IMR-90 (cell line): ENCODE data around the gene CPB2. TPM values are rescaled to one million over a fixed set of nuclear protein-coding genes. Genes with fewer than 3 reads are reported as not detected.

ENCODE experiments used
- ATAC-seq: fragments of 200-7000 bp; cut with Tn5 transposase; 2 replicates; pipeline ENCODE4 v1.9.1; 2020; ENCODE audit warnings: low read depth, mild to moderate bottlenecking, moderate library complexity
- BruUV-seq: library from RNA; stranded (reverse); fragments of 400-500 nt; replicated peaks from 2 replicates; lab custom pipeline; 2021; lab: Mats Ljungman, UMichigan
- CTCF ChIA-PET: fragments of 300-600 bp; formaldehyde crosslinking; extraction: SDS; loops from one replicate; lab custom pipeline; 2021; ENCODE audit warnings: antibody characterized with exemption; lab: Yijun Ruan, JAX
- POLR2A ChIA-PET: fragments of 300-600 bp; sonication (Branson Sonifier 250); formaldehyde crosslinking; loops from one replicate; lab custom pipeline; 2022; ENCODE audit warnings: antibody characterized with exemption; ENCODE audit not compliant: unreplicated experiment; lab: Charles Lee
- DNase-seq: peaks from one replicate; pipeline ENCODE4 v3.0.0; 2013
- H2AFZ ChIP-seq: replicated peaks from 2 replicates; pipeline ENCODE3; 2013; ENCODE audit warnings: low read length, mild to moderate bottlenecking; ENCODE audit not compliant: poor library complexity
- H2AK5ac ChIP-seq: 2 replicates; pipeline ENCODE4 v1.6.1; 2013; ENCODE audit warnings: low read depth, low read length, inconsistent platforms
- H2AK9ac ChIP-seq: replicated peaks from 2 replicates; pipeline ENCODE3; 2013; ENCODE audit warnings: mild to moderate bottlenecking, low read depth, low read length, moderate library complexity; ENCODE audit not compliant: poor library complexity
- H2BK120ac ChIP-seq: 2 replicates; pipeline ENCODE4 v1.6.1; 2013; ENCODE audit warnings: low read depth, low read length, inconsistent platforms
- H2BK15ac ChIP-seq: 3 replicates; pipeline ENCODE4 v1.6.1; 2013; ENCODE audit warnings: low read depth, low read length, inconsistent platforms
- H2BK20ac ChIP-seq: 2 replicates; pipeline ENCODE4 v1.6.1; 2013; ENCODE audit warnings: low read depth, mild to moderate bottlenecking, inconsistent platforms, low read length, moderate library complexity
- H2BK5ac ChIP-seq: 2 replicates; pipeline ENCODE4 v1.6.1; 2013; ENCODE audit warnings: mild to moderate bottlenecking, low read depth, low read length, inconsistent platforms; ENCODE audit not compliant: poor library complexity, severe bottlenecking
- H3K14ac ChIP-seq: replicated peaks from 2 replicates; pipeline ENCODE4 v1.6.1; 2013; ENCODE audit warnings: low read depth, low read length, inconsistent platforms
- H3K18ac ChIP-seq: 2 replicates; pipeline ENCODE4 v1.6.1; 2013; ENCODE audit warnings: low read depth, low read length, control low read depth
- H3K23ac ChIP-seq: 2 replicates; pipeline ENCODE4 v1.6.1; 2013; ENCODE audit warnings: low read depth, low read length, inconsistent platforms
- H3K27ac ChIP-seq: 2 replicates; pipeline ENCODE4 v1.5.1; 2013; ENCODE audit warnings: mild to moderate bottlenecking, control low read depth, low read length; ENCODE audit not compliant: insufficient read depth
- H3K27me3 ChIP-seq: 2 replicates; pipeline ENCODE4 v1.6.1; 2013; ENCODE audit warnings: low read length; ENCODE audit not compliant: control insufficient read depth, insufficient read depth
- H3K36me3 ChIP-seq: 2 replicates; pipeline ENCODE4 v1.6.1; 2013; ENCODE audit warnings: low read length, mixed read lengths; ENCODE audit not compliant: control insufficient read depth, insufficient read depth
- H3K4ac ChIP-seq: 2 replicates; pipeline ENCODE4 v1.6.1; 2013; ENCODE audit warnings: low read depth, low read length, inconsistent platforms
- H3K4me1 ChIP-seq: 2 replicates; pipeline ENCODE4 v1.6.1; 2013; ENCODE audit warnings: low read length, mixed read lengths; ENCODE audit not compliant: control insufficient read depth, insufficient read depth
- H3K4me2 ChIP-seq: 2 replicates; pipeline ENCODE4 v1.6.1; 2013; ENCODE audit warnings: low read depth, mild to moderate bottlenecking, control low read depth, low read length, moderate library complexity
- H3K4me3 ChIP-seq: 2 replicates; pipeline ENCODE4 v1.5.1; 2013; ENCODE audit warnings: low read depth, mild to moderate bottlenecking, control low read depth, low read length, moderate library complexity; ENCODE audit not compliant: insufficient read depth
- H3K56ac ChIP-seq: 2 replicates; pipeline ENCODE4 v1.6.1; 2013; ENCODE audit warnings: low read length, inconsistent platforms; ENCODE audit not compliant: insufficient read depth; ENCODE audit errors: extremely low read depth
- H3K79me1 ChIP-seq, 2 experiments: 2 replicates each; pipeline ENCODE4 v1.6.1; 2013; ENCODE audit warnings: low read length in 2 of 2, inconsistent platforms in 1 of 2, low read depth in 1 of 2
- H3K9ac ChIP-seq: 2 replicates; pipeline ENCODE4 v1.6.1; 2013; ENCODE audit warnings: low read depth, low read length, control low read depth
- H3K9me1 ChIP-seq: 2 replicates; pipeline ENCODE4 v1.6.1; 2013; ENCODE audit warnings: low read length, inconsistent platforms; ENCODE audit not compliant: insufficient read depth
- H3K9me3 ChIP-seq: 2 replicates; pipeline ENCODE4 v1.6.1; 2013; ENCODE audit warnings: low read length; ENCODE audit not compliant: control insufficient read depth, insufficient read depth
- H4K20me1 ChIP-seq: 2 replicates; pipeline ENCODE4 v1.6.1; 2013; ENCODE audit warnings: low read length, inconsistent platforms; ENCODE audit not compliant: insufficient read depth
- H4K5ac ChIP-seq: 2 replicates; pipeline ENCODE4 v1.6.1; 2013; ENCODE audit warnings: mild to moderate bottlenecking, low read depth, low read length, control low read depth
- H4K8ac ChIP-seq, 2 experiments: 2 replicates each; pipeline ENCODE4 v1.6.1; 2013; ENCODE audit warnings: low read depth in 2 of 2, low read length in 2 of 2, control low read depth in 1 of 2, inconsistent platforms in 1 of 2
- H4K91ac ChIP-seq: 2 replicates; pipeline ENCODE4 v1.6.1; 2013; ENCODE audit warnings: low read depth, low read length, inconsistent platforms; ENCODE audit not compliant: insufficient read depth
- BHLHE40 ChIP-seq: fragments of 150-350 bp; IDR thresholded peaks from 2 replicates; pipeline ENCODE4 v1.6.1; 2016; ENCODE audit warnings: mild to moderate bottlenecking, low read depth, low read length
- CEBPB ChIP-seq: IDR thresholded peaks from 2 replicates; pipeline ENCODE4 v1.6.1; 2012; ENCODE audit warnings: low read depth, low read length, improper control_type of control experiment
- CHD1 ChIP-seq: IDR thresholded peaks from 2 replicates; pipeline ENCODE4 v1.6.1; 2012; ENCODE audit warnings: low read depth, low read length, improper control_type of control experiment
- CTCF ChIP-seq: conservative IDR thresholded peaks from 2 replicates; pipeline ENCODE4 v1.5.1; 2012; ENCODE audit warnings: mild to moderate bottlenecking, low read depth, low read length, improper control_type of control experiment
- ELK1 ChIP-seq: fragments of 150-350 bp; IDR thresholded peaks from 2 replicates; pipeline ENCODE4 v1.6.1; 2016; ENCODE audit warnings: low read depth, mild to moderate bottlenecking, low read length, moderate library complexity, borderline replicate concordance
- FOS ChIP-seq: fragments of 150-350 bp; IDR thresholded peaks from 2 replicates; pipeline ENCODE4 v1.6.1; 2016; ENCODE audit warnings: low read depth, low read length
- MAFK ChIP-seq: IDR thresholded peaks from 2 replicates; pipeline ENCODE4 v1.6.1; 2012; ENCODE audit warnings: low read depth, low read length, improper control_type of control experiment
- MAZ ChIP-seq: IDR thresholded peaks from 2 replicates; pipeline ENCODE4 v1.6.1; 2012; ENCODE audit warnings: low read depth, mild to moderate bottlenecking, low read length, improper control_type of control experiment, moderate library complexity, borderline replicate concordance
- MXI1 ChIP-seq: IDR thresholded peaks from 2 replicates; pipeline ENCODE4 v1.6.1; 2012; ENCODE audit warnings: low read depth, mild to moderate bottlenecking, low read length, moderate library complexity, borderline replicate concordance
- NFE2L2 ChIP-seq: fragments of 150-350 bp; IDR thresholded peaks from 2 replicates; pipeline ENCODE4 v1.6.1; 2016; ENCODE audit warnings: low read depth, mild to moderate bottlenecking, low read length
- POLR2A ChIP-seq: IDR thresholded peaks from 2 replicates; pipeline ENCODE4 v1.6.1; 2012; ENCODE audit warnings: mild to moderate bottlenecking, low read depth, low read length
- RAD21 ChIP-seq: IDR thresholded peaks from 2 replicates; pipeline ENCODE4 v1.6.1; 2012; ENCODE audit warnings: low read length, improper control_type of control experiment
- RCOR1 ChIP-seq: IDR thresholded peaks from 2 replicates; pipeline ENCODE4 v1.6.1; 2012; ENCODE audit warnings: mild to moderate bottlenecking, low read length, improper control_type of control experiment; ENCODE audit not compliant: insufficient replicate concordance
- SMC3 ChIP-seq: fragments of 150-350 bp; IDR thresholded peaks from 2 replicates; pipeline ENCODE4 v1.6.1; 2016; ENCODE audit warnings: low read depth, mild to moderate bottlenecking, antibody characterized with exemption, low read length, moderate library complexity
- USF2 ChIP-seq: fragments of 150-350 bp; IDR thresholded peaks from 2 replicates; pipeline ENCODE4 v1.6.1; 2017; ENCODE audit warnings: mild to moderate bottlenecking, antibody characterized with exemption, low read length, low read depth
- WGBS, 2 experiments: methylation state at CpG; one replicate each; pipeline versions ENCODE4 v1.1.5 to v1.1.7; 2013; ENCODE audit warnings: missing lambda C conversion rate in 2 of 2; ENCODE audit not compliant: insufficient read length in 1 of 2; ENCODE audit errors: extremely low coverage in 2 of 2; 5-methylcytosine and 5-hydroxymethylcytosine counted together
- dilution Hi-C: fragments of 300-500 bp; cut with HindIII; formaldehyde crosslinking; loops from one replicate; pipeline ENCODE4 v1.14.3; 2018; ENCODE audit warnings: low sequenced_read_pairs; ENCODE audit not compliant: unreplicated experiment
- in situ Hi-C: fragments of 300-500 bp; cut with MboI; formaldehyde crosslinking; loops from 3 replicates; pipeline ENCODE4 v1.14.3; 2019; ENCODE audit warnings: low sequenced_read_pairs, inconsistent platforms, mixed read lengths
- intact Hi-C: fragments of 100-400 bp; cut with micrococcal nuclease; formaldehyde crosslinking; loops from 2 replicates; pipeline ENCODE4 v1.10.0; 2022
- polyA plus RNA-seq, 3 experiments: library from polyadenylated mRNA; depleted of rRNA; stranded (reverse); fragments of >200 nt; gene quantifications; 2 replicates each; pipeline ENCODE4 v1.2.3, GENCODE V29; 2012; ENCODE audit warnings: low replicate concordance in 1 of 3
- total RNA-seq: library from RNA; depleted of rRNA; stranded (reverse); fragments of >200 nt; gene quantifications from 2 replicates; pipeline ENCODE4 v1.2.3, GENCODE V29; 2012

Gene CPB2
- total and polyA plus RNA-seq, 2 of the 4 experiments (the other 2 are of a cell fraction), result not detected

DNA sequence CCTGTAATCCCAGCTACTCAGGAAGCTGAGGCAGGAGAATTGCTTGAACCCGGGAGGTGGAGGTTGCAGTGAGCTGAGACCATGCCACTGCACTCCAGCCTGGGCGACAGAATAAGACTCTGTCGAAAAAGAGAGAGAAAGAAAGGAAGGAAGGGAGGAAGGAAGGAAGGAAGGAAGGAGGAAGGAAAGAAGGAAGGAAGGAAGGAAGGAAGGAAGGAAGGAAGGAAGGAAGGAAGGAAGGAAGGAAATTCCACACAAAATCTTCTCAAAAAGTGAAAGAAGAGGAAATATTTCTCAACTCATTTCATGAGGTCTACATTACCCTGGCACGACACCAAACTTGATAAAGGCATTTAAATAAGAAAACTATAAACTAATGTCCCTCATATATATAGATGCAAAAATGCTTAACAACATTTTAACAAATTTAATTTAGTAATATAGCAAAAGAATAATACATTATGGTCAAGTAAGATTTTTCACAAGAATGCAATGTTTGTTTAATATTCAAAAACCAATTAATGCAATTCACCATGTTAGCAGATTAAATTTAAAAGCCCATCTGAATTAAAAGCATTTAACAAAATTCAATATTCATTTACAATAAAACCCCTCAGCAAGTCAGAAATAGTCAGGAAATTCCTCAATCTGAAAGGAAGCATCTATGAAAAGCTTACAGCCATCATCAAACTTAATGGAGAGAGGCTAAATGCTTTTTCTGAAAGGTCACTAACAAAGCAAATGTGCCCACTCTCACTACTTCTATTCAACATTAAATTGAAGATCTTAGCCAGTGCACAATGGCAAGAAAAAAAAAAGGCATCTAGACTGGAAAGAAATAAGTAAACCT is 12.0 kb upstream of the CPB2 start:
- ATAC-seq, result no peak
- Histone ChIP-seq H3K9me3 (no peaks in the 10 kb centered on the region), H2AK9ac (no peak overlapping the region), H2BK5ac (no peak overlapping the region), H3K4ac (no peak overlapping the region), H2BK120ac (no peak overlapping the region), H3K4me2 (no peak overlapping the region), H2BK15ac (no peak overlapping the region), H2AFZ (no peak overlapping the region), H3K79me1 (no peaks in the 10 kb centered on the region), H3K4me3 (no peak overlapping the region), H4K5ac (no peak overlapping the region), H3K36me3 (no peaks in the 10 kb centered on the region), H3K27me3 (peaks cover 2% of the 10 kb centered on the region; the same call in 1 of the 2 replicates), H2AK5ac (no peak overlapping the region), H3K27ac (no peak overlapping the region), H2BK20ac (no peak overlapping the region), H4K20me1 (no peaks in the 10 kb centered on the region), H3K23ac (no peak overlapping the region), H3K56ac (no peak overlapping the region), H4K91ac (no peak overlapping the region), H3K4me1 (no peaks in the 10 kb centered on the region), H3K18ac (no peak overlapping the region), H3K9me1 (no peaks in the 10 kb centered on the region), H3K14ac (no peak overlapping the region), H4K8ac (no peak overlapping the region), H3K9ac (no peak overlapping the region)
- BruUV-seq, result no TSS peak
- POLR2A ChIA-PET, result no interaction called here
- intact Hi-C loops (no loop called here), dilution Hi-C loops (no loop called here), in situ Hi-C loops (no loop called here)
- CTCF ChIA-PET, result no interaction called here
- 70% methylated on average over 2 of the region's 4 CpGs; no CpG with 5 or more reads in 1 of the 2 experiments for WGBS, 2 experiments
- DNase-seq, result no peak
- no peak for TF ChIP-seq CTCF
- no peak for TF ChIP-seq RAD21
- TF ChIP-seq POLR2A, result no peak
- no peak for TF ChIP-seq NFE2L2
- no peak for TF ChIP-seq USF2
- TF ChIP-seq BHLHE40, result no peak
- no peak for TF ChIP-seq MXI1
- TF ChIP-seq FOS, result no peak
- no peak for TF ChIP-seq CHD1
- no peak for TF ChIP-seq MAZ
- TF ChIP-seq SMC3, result no peak
- TF ChIP-seq ELK1, result no peak
- no peak for TF ChIP-seq MAFK
- TF ChIP-seq CEBPB, result no peak
- TF ChIP-seq RCOR1, result no peak
